ENCODE results near the gene C10orf71. TPM values are rescaled to one million over a fixed set of nuclear protein-coding genes. Genes with fewer than 3 reads are reported as not detected.

Gene C10orf71
- total and polyA plus RNA-seq, 2 experiments from 2014 or later = not detected

DNA sequence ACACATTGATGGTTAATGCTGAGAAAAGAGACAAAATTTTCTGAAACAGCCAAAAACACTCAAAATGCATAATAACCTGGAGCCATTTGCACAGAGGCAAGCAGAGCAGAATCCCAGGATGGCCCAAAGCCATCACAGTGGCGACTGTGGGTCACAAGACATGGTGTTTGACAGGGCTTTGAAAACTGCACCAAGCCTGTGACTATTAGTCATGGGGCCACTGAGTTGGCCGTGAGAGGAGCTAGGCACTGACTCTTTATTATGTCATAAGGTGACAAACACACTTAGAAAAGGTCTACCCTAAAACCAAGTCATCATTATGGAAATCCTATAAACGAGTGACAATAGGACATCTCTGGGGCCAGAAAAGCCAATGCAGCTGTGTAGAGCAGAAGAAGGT is 73.0 kb downstream of the C10orf71 start:
- DNase-seq (ENCODE audit: low spot score) = no peak
- WGBS (ENCODE audit: low lambda C conversion rate, missing lambda C conversion rate) = 75% methylated on average over 3 of the region's 3 CpGs

DNA sequence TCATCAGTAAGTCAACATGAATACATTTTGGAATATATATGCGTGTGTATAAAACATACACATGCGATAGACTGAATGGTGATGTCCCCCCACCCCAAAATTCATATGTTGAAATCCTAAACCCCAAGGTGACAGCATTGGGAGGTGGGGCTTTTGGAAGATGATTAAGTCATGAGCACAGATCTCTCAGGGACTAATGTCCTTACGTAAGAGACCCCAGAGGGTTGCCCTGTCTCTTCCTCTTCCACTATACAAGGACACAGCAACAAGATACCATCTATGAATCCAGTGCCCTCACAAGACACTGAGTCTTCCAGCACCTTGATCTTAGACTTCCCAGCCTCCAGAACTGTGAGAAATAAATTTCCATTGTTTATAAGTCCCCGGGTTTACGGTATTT is 74.4 kb downstream of the C10orf71 start:
- Histone ChIP-seq H3K4me1 (ENCODE audit: insufficient read depth) (no peaks in the 10 kb centered on the region), H3K79me2 (no peaks in the 10 kb centered on the region), H3K9me3 (ENCODE audit: low read depth) (no peaks in the 10 kb centered on the region), H3K4me3 (no peak overlapping the region), H3K36me3 (replicated peaks; ENCODE audit: insufficient read depth, low read depth) (no peaks in the 10 kb centered on the region), H3K27me3 (peaks cover 23% of the 10 kb centered on the region), H3K9me2 (replicated peaks; ENCODE audit: insufficient read depth) (no peaks in the 10 kb centered on the region), H3K27ac (no peak overlapping the region), H4K20me1 (ENCODE audit: insufficient read depth, poor library complexity, severe bottlenecking) (no peaks in the 10 kb centered on the region), H3K4me2 (no peak overlapping the region), H2AFZ (no peak overlapping the region)
- TF ChIP-seq EZH2phosphoT487 (IDR thresholded peaks at IDR 0.05; ENCODE audit: low read depth, severe bottlenecking, unreplicated experiment) = no peak
- no peak for TF ChIP-seq EZH2 (IDR thresholded peaks at IDR 0.05; ENCODE audit: borderline replicate concordance)
- no peak for TF ChIP-seq CTCF (IDR thresholded peaks at IDR 0.05; ENCODE audit: poor library complexity)
- DNase-seq (ENCODE audit: low spot score) = no peak
- 93% methylated on average over 5 of the region's 5 CpGs for WGBS (ENCODE audit: low lambda C conversion rate, missing lambda C conversion rate)

More for the DNA sequence above, 73.0 kb downstream of the C10orf71 start:
- H3K9me3 ChIP-seq (ENCODE audit: low read depth) = no peaks in the 10 kb centered on the region
- no peaks in the 10 kb centered on the region for H4K20me1 ChIP-seq (ENCODE audit: insufficient read depth, poor library complexity, severe bottlenecking)
- no peaks in the 10 kb centered on the region for H3K79me2 ChIP-seq
- H3K9me2 ChIP-seq (replicated peaks; ENCODE audit: insufficient read depth) = no peaks in the 10 kb centered on the region
- H3K4me3 ChIP-seq = no peak overlapping the region
- H2AFZ ChIP-seq = no peak overlapping the region
- H3K27me3 ChIP-seq = peaks cover 14% of the 10 kb centered on the region
- no peak overlapping the region for H3K27ac ChIP-seq
- TF ChIP-seq EZH2phosphoT487 (IDR thresholded peaks at IDR 0.05; ENCODE audit: low read depth, severe bottlenecking, unreplicated experiment) (no peak), CTCF (IDR thresholded peaks at IDR 0.05; ENCODE audit: poor library complexity) (no peak), EZH2 (IDR thresholded peaks at IDR 0.05; ENCODE audit: borderline replicate concordance) (no peak)
- H3K4me2 ChIP-seq = no peak overlapping the region
- H3K36me3 ChIP-seq (replicated peaks; ENCODE audit: insufficient read depth, low read depth) = no peaks in the 10 kb centered on the region
- no peaks in the 10 kb centered on the region for H3K4me1 ChIP-seq (ENCODE audit: insufficient read depth)

DNA sequence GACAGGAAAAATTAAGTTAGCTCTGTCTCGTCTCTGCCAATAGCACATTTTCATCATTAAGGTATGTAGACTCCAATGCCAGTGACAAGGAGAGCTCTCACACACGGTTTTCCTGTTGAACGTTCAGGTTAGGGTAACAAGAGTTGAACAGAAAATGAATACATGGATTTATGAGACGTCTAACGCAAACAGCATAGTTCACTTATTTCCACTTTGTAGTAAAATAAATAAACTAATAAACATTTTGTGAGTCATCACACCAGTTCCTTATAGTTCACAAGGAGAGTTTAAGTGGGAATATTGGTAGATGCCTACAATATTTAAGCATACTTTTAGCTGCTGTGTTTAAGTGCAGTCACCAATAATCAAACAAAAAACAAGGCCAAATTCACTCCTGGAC is 75.8 kb downstream of the C10orf71 start:
- Histone ChIP-seq H3K4me3 (no peak overlapping the region), H3K9me2 (replicated peaks; ENCODE audit: insufficient read depth) (no peaks in the 10 kb centered on the region), H3K27ac (no peak overlapping the region), H4K20me1 (ENCODE audit: insufficient read depth, poor library complexity, severe bottlenecking) (no peaks in the 10 kb centered on the region), H3K79me2 (no peaks in the 10 kb centered on the region), H3K4me1 (ENCODE audit: insufficient read depth) (no peaks in the 10 kb centered on the region), H2AFZ (no peak overlapping the region), H3K27me3 (peaks cover 23% of the 10 kb centered on the region), H3K9me3 (ENCODE audit: low read depth) (no peaks in the 10 kb centered on the region), H3K4me2 (no peak overlapping the region), H3K36me3 (replicated peaks; ENCODE audit: insufficient read depth, low read depth) (no peaks in the 10 kb centered on the region)
- DNase-seq (ENCODE audit: low spot score) = no peak
- 81% methylated on average over 5 of the region's 5 CpGs for WGBS (ENCODE audit: low lambda C conversion rate, missing lambda C conversion rate)
- TF ChIP-seq CTCF (IDR thresholded peaks at IDR 0.05; ENCODE audit: poor library complexity) (no peak), EZH2 (IDR thresholded peaks at IDR 0.05; ENCODE audit: borderline replicate concordance) (no peak), EZH2phosphoT487 (IDR thresholded peaks at IDR 0.05; ENCODE audit: low read depth, severe bottlenecking, unreplicated experiment) (no peak)

- 90% methylated on average over 3 of the region's 3 CpGs for WGBS (ENCODE audit: low lambda C conversion rate, missing lambda C conversion rate)
- H3K4me3 ChIP-seq = no peak overlapping the region
- no peak for TF ChIP-seq EZH2phosphoT487 (IDR thresholded peaks at IDR 0.05; ENCODE audit: low read depth, severe bottlenecking, unreplicated experiment)
- TF ChIP-seq CTCF (IDR thresholded peaks at IDR 0.05; ENCODE audit: poor library complexity) = no peak
- TF ChIP-seq EZH2 (IDR thresholded peaks at IDR 0.05; ENCODE audit: borderline replicate concordance) = no peak
- DNase-seq (ENCODE audit: low spot score) = no peak
- peaks cover 27% of the 10 kb centered on the region for H3K27me3 ChIP-seq
- no peaks in the 10 kb centered on the region for H3K9me3 ChIP-seq (ENCODE audit: low read depth)
- H2AFZ ChIP-seq = no peak overlapping the region
- H3K9me2 ChIP-seq (replicated peaks; ENCODE audit: insufficient read depth) = no peaks in the 10 kb centered on the region
- no peaks in the 10 kb centered on the region for H3K4me1 ChIP-seq (ENCODE audit: insufficient read depth)
- no peak overlapping the region for H3K27ac ChIP-seq
- no peaks in the 10 kb centered on the region for H3K79me2 ChIP-seq
- H4K20me1 ChIP-seq (ENCODE audit: insufficient read depth, poor library complexity, severe bottlenecking) = no peaks in the 10 kb centered on the region
- H3K36me3 ChIP-seq (replicated peaks; ENCODE audit: insufficient read depth, low read depth) = no peaks in the 10 kb centered on the region
- H3K4me2 ChIP-seq = no peak overlapping the region
Observed at GRCh38 chr10:49375611-49376010, 76.6 kb downstream of the C10orf71 start.
